OCI-LY7 (cell line): ENCODE measurements around the gene DRG1. TPM values are rescaled to one million over a fixed set of nuclear protein-coding genes. Genes with fewer than 3 reads are reported as not detected.

Source experiments
- BruUV-seq: library from RNA; stranded (reverse); fragments of 400-500 nt; replicated peaks from 2 replicates; lab custom pipeline; 2021; lab: Mats Ljungman, UMichigan
- CTCF ChIA-PET: fragments of 300-600 bp; sonication (Branson Sonifier 250); formaldehyde crosslinking; loops from one replicate; lab custom pipeline; 2022; ENCODE audit warnings: antibody characterized with exemption; ENCODE audit not compliant: unreplicated experiment; lab: Charles Lee
- POLR2A ChIA-PET: fragments of 300-600 bp; sonication (Branson Sonifier 250); formaldehyde crosslinking; loops from one replicate; lab custom pipeline; 2022; ENCODE audit warnings: antibody characterized with exemption; lab: Charles Lee
- DNase-seq: peaks from one replicate; pipeline ENCODE4 v3.0.0-alpha.2; 2015; ENCODE audit warnings: low spot score
- H2AFZ ChIP-seq: fragments of 200-600 bp; sonication (generic), shearing (Covaris generic); 2 replicates; pipeline ENCODE4 v1.6.1; 2014; ENCODE audit warnings: mild to moderate bottlenecking, antibody characterized with exemption, low read length, moderate library complexity
- H3K27ac ChIP-seq: fragments of 200-600 bp; sonication (generic); 2 replicates; pipeline ENCODE4 v1.5.1; 2014; ENCODE audit warnings: mixed run types, low read depth, mild to moderate bottlenecking, moderate library complexity, low read length, inconsistent platforms; ENCODE audit not compliant: poor library complexity, severe bottlenecking
- H3K36me3 ChIP-seq: fragments of 200-600 bp; sonication (generic); 2 replicates; pipeline ENCODE4 v1.6.1; 2014; ENCODE audit warnings: mild to moderate bottlenecking, antibody characterized with exemption, low read length, moderate library complexity, mixed read lengths; ENCODE audit not compliant: insufficient read depth
- H3K4me1 ChIP-seq: fragments of 200-600 bp; sonication (generic); 2 replicates; pipeline ENCODE4 v1.5.1; 2014; ENCODE audit warnings: mild to moderate bottlenecking, low read length; ENCODE audit not compliant: insufficient read depth, poor library complexity, severe bottlenecking
- H3K4me2 ChIP-seq: fragments of 200-600 bp; sonication (generic); 2 replicates; pipeline ENCODE4 v1.6.1; 2014; ENCODE audit warnings: mild to moderate bottlenecking, low read length
- H3K4me3 ChIP-seq: fragments of 200-600 bp; sonication (generic); 2 replicates; pipeline ENCODE4 v1.5.1; 2014; ENCODE audit warnings: mild to moderate bottlenecking, low read depth, low read length; ENCODE audit not compliant: poor library complexity, severe bottlenecking
- H3K79me2 ChIP-seq: fragments of 200-600 bp; sonication (generic); 2 replicates; pipeline ENCODE4 v1.6.1; 2016; ENCODE audit warnings: low read depth, mild to moderate bottlenecking, low read length, moderate library complexity, mixed read lengths; ENCODE audit not compliant: insufficient read depth
- H3K9me2 ChIP-seq: fragments of 200-600 bp; sonication (generic); 2 replicates; pipeline ENCODE4 v1.6.1; 2016; ENCODE audit warnings: mild to moderate bottlenecking, low read length, mixed read lengths; ENCODE audit not compliant: insufficient read depth
- H3K9me3 ChIP-seq: fragments of 200-600 bp; sonication (generic); 2 replicates; pipeline ENCODE4 v1.6.1; 2014; ENCODE audit warnings: mild to moderate bottlenecking, mixed run types, low read length, mixed read lengths
- H4K20me1 ChIP-seq: fragments of 200-600 bp; sonication (generic); 2 replicates; pipeline ENCODE4 v1.6.1; 2014; ENCODE audit warnings: mild to moderate bottlenecking, antibody characterized with exemption, low read length, moderate library complexity, mixed read lengths; ENCODE audit not compliant: insufficient read depth
- CTCF ChIP-seq: fragments of 200-600 bp; sonication (generic); conservative IDR thresholded peaks from 2 replicates; pipeline ENCODE4 v1.5.1; 2014; ENCODE audit warnings: mild to moderate bottlenecking, antibody characterized with exemption, low read length, moderate library complexity, mixed read lengths
- EZH2phosphoT487 ChIP-seq: fragments of 200-600 bp; sonication (generic); IDR thresholded peaks from 2 replicates; pipeline ENCODE4 v1.6.1; 2018; ENCODE audit warnings: low read depth, borderline replicate concordance, mild to moderate bottlenecking, mixed run types, antibody characterized with exemption, low read length, moderate library complexity, mixed read lengths
- intact Hi-C: fragments of 100-400 bp; cut with micrococcal nuclease; formaldehyde crosslinking; loops from one replicate; pipeline ENCODE4 v1.10.0; 2022; ENCODE audit not compliant: unreplicated experiment
- total RNA-seq, 2 experiments: library from RNA; depleted of rRNA in 1 of 2; stranded (reverse); fragments of >200 nt in 1 of 2; shearing (Covaris generic) in 1 of 2; gene quantifications; 2 replicates each; pipeline ENCODE4 v1.2.3, GENCODE V29; 2014 to 2022

The DRG1 gene
- total RNA-seq, 2 experiments from 2014 or later: 59.4 to 87.0 TPM

GRCh38 chr22:31446208-31446607 lies 46.8 kb downstream of the DRG1 start:
- no peak for TF ChIP-seq CTCF
- no peak for TF ChIP-seq EZH2phosphoT487
- peaks cover 3% of the 10 kb centered on the region for H3K4me1 ChIP-seq
- ChIA-PET POLR2A (interaction anchor here (0.6 to 0.9 kb wide), 2 partner anchors 12 to 28 kb away, joined by 3 read pairs; no protein-coding TSS in a partner anchor), CTCF (no interaction called here)
- H2AFZ ChIP-seq: no peak overlapping the region
- no peaks in the 10 kb centered on the region for H4K20me1 ChIP-seq
- H3K4me3 ChIP-seq: no peak overlapping the region
- no TSS peak for BruUV-seq
- DNase-seq: no peak
- H3K27ac ChIP-seq: no peak overlapping the region
- peaks cover 85% of the 10 kb centered on the region for H3K36me3 ChIP-seq
- no peaks in the 10 kb centered on the region for H3K9me3 ChIP-seq
- H3K4me2 ChIP-seq: no peak overlapping the region
- intact Hi-C loops: no loop called here
- no peaks in the 10 kb centered on the region for H3K9me2 ChIP-seq
- no peaks in the 10 kb centered on the region for H3K79me2 ChIP-seq

- no peak overlapping the region for H3K27ac ChIP-seq
- no peaks in the 10 kb centered on the region for H3K9me2 ChIP-seq
- ChIA-PET CTCF (no interaction called here), POLR2A (interaction anchor here (0.6 to 0.9 kb wide), 2 partner anchors 11 to 28 kb away, joined by 3 read pairs; no protein-coding TSS in a partner anchor)
- H3K4me3 ChIP-seq: no peak overlapping the region
- H2AFZ ChIP-seq: no peak overlapping the region
- DNase-seq: no peak
- intact Hi-C loops: no loop called here
- H3K9me3 ChIP-seq: no peaks in the 10 kb centered on the region
- H3K36me3 ChIP-seq: peaks cover 83% of the 10 kb centered on the region
- TSS peak; percentile 29 for BruUV-seq
- no peaks in the 10 kb centered on the region for H4K20me1 ChIP-seq
- peaks cover 4% of the 10 kb centered on the region for H3K4me1 ChIP-seq
- TF ChIP-seq EZH2phosphoT487 (no peak), CTCF (no peak)
- H3K4me2 ChIP-seq: no peak overlapping the region
- no peaks in the 10 kb centered on the region for H3K79me2 ChIP-seq
Measured at GRCh38 chr22:31446767-31447166, 47.4 kb downstream of the DRG1 start.

GRCh38 chr22:31447337-31447736 lies 47.9 kb downstream of the DRG1 start:
- H4K20me1 ChIP-seq: no peaks in the 10 kb centered on the region
- TF ChIP-seq CTCF (no peak), EZH2phosphoT487 (no peak)
- no peaks in the 10 kb centered on the region for H3K9me2 ChIP-seq
- H3K4me2 ChIP-seq: no peak overlapping the region
- H2AFZ ChIP-seq: no peak overlapping the region
- ChIA-PET POLR2A (no interaction called here), CTCF (no interaction called here)
- peaks cover 9% of the 10 kb centered on the region for H3K4me1 ChIP-seq
- no peaks in the 10 kb centered on the region for H3K79me2 ChIP-seq
- H3K27ac ChIP-seq: no peak overlapping the region
- peaks cover 83% of the 10 kb centered on the region for H3K36me3 ChIP-seq
- no TSS peak for BruUV-seq
- no peak overlapping the region for H3K4me3 ChIP-seq
- H3K9me3 ChIP-seq: no peaks in the 10 kb centered on the region
- no peak for DNase-seq
- intact Hi-C loops: no loop called here
